ENCODE data around the gene CNKSR1.

CNKSR1 gene

DNA sequence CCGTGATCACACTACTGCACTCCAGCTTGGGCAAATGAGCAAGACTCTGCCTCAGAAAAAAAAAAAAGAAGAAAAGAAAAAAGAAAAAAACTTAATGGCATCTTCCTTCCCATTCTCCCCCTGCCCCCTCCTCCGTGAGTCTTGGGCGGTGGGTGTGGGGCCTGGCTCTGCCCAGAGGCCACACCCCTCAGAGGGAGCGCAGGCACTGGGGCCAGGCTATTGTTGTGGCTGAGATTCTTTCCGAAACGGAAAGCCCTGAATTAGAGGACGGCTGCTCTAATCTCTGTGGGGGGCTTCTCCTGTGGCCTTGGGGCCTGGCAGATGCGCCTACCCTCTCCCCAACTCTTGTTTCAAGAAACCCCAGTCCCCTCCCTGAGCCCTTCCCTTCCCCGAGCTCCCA lies 22.5 kb upstream of the CNKSR1 start:
- no peak overlapping the region for H3K4me3 ChIP-seq (ENCODE audit: low read depth, low read length)
- TF ChIP-seq, protein P1, sequence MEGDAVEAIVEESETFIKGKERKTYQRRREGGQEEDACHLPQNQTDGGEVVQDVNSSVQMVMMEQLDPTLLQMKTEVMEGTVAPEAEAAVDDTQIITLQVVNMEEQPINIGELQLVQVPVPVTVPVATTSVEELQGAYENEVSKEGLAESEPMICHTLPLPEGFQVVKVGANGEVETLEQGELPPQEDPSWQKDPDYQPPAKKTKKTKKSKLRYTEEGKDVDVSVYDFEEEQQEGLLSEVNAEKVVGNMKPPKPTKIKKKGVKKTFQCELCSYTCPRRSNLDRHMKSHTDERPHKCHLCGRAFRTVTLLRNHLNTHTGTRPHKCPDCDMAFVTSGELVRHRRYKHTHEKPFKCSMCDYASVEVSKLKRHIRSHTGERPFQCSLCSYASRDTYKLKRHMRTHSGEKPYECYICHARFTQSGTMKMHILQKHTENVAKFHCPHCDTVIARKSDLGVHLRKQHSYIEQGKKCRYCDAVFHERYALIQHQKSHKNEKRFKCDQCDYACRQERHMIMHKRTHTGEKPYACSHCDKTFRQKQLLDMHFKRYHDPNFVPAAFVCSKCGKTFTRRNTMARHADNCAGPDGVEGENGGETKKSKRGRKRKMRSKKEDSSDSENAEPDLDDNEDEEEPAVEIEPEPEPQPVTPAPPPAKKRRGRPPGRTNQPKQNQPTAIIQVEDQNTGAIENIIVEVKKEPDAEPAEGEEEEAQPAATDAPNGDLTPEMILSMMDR (IDR thresholded peaks at IDR 0.05; ENCODE audit: insufficient read depth, low read depth, low read length, missing control alignments), result no peak
- no peak for DNase-seq (ENCODE audit: low read depth)

DNA sequence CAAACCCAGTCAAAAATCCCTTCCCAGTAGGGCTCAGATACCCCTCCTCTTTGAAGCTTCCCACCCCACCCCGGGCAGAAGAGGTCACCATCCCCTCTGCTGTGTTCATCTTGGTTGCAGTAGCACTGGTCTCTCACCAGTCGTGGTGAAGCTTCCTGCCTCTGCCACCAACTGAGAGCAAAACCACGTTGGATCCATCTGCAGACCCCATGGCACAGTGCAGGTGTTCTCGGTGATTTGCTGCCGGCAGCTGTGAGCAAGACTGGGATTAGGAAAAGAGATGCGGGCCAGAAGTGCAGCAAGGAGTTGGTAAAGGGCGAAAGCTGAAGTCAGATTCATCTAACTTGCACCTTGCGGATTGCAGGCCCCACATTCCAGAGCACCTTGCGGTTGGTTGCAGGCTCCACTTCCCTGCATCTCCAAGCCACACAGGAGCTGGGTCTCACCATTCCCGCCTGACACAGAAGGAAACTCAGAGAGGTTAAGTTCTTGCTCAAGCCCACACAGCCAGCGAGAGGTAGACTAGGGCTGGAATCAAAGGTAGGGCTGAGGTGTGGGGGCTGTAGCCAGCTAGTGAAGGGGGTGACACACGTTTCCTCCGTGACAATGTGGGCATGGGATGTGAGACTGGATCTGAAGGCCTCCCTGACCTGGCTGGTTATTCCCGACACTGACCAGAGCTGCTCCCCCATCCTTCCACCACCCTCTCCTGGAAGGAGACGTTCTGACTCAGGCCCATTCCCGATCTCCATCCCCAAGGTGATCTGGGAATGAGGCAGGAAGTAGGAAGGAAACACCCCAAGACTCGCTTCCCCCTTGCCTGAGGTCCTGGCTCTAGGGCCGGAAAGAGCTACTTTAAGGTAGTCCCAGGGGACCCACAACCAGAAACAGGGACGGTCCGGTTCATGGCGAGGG lies 21.7 kb upstream of the CNKSR1 start:
- H3K4me3 ChIP-seq (ENCODE audit: low read depth, low read length), result no peak overlapping the region
- DNase-seq (ENCODE audit: low read depth), result no peak
- TF ChIP-seq, protein P1 (IDR thresholded peaks at IDR 0.05; ENCODE audit: insufficient read depth, low read depth, low read length, missing control alignments), result no peak

DNA sequence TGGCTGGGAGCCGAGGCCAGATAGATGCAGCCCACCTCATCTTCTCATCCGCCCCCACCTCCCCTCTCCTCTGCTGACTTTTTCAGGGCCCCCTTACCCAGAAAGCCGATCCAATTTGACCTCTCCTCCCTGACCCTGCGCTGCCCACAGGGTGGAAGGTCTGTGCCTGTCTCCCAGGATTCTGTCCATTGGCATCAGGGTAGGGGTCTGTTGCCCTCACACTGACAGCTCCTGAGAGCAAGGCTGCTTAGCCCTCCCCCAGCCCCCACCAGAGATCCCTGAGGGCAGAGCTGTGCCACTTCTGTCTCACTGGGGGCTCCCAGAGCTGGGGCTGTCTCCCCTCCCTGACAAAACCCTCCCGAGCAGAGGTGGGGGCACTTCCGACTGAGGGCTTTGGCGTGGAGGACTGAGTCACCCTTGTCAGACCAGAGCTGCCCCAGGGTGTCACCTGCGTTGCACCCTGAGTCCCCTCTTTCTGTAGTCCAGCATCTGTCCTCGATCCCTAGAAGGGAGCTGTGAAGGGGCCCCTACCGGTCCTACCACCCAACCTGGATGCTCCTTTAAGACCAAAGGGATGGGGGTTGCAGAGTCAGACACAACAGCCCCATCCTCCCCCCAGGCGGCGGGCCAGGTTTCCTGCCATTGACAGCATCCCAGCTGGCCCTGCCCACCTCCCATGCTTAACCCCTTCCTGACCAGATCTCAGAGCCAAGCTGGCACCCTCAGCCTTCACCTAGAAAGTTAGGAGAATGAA lies 20.8 kb upstream of the CNKSR1 start:
- H3K4me3 ChIP-seq (ENCODE audit: low read depth, low read length), result no peak overlapping the region
- no peak for DNase-seq (ENCODE audit: low read depth)
- TF ChIP-seq, protein P1 (IDR thresholded peaks at IDR 0.05; ENCODE audit: insufficient read depth, low read depth, low read length, missing control alignments), result no peak

DNA sequence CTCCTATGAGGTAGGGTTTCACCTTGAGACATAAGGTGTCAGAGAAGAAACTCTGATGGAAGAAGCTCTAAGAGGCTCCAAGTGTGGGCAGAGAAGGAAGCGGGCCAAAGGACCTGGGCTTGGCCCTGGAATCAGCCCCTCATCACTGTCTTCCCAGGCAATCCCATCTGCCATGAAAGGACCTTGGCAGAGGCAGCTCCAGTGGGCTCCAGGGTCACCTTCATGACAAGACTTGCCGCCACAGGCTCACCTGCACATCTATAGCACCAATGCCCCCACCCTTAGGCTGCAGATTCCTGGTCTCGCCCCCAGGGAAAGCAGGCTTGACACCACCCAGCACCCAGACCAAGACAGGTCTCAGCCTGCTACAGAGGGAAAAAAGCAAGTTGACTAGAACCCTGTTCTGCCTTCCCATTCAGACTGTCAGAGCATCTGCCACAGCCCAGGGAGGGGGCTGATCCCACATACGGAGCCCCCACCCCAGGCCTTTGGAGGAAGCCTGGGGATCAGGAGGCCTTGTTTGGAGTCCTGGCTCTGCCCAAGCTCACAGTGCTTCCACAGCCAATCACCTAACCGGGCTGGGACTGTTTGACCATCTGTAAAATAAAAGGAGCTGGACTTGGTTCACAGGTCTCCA lies 18.9 kb upstream of the CNKSR1 start:
- TF ChIP-seq, protein P1 (IDR thresholded peaks at IDR 0.05; ENCODE audit: insufficient read depth, low read depth, low read length, missing control alignments), result no peak
- DNase-seq (ENCODE audit: low read depth), result no peak
- no peak overlapping the region for H3K4me3 ChIP-seq (ENCODE audit: low read depth, low read length)

DNA sequence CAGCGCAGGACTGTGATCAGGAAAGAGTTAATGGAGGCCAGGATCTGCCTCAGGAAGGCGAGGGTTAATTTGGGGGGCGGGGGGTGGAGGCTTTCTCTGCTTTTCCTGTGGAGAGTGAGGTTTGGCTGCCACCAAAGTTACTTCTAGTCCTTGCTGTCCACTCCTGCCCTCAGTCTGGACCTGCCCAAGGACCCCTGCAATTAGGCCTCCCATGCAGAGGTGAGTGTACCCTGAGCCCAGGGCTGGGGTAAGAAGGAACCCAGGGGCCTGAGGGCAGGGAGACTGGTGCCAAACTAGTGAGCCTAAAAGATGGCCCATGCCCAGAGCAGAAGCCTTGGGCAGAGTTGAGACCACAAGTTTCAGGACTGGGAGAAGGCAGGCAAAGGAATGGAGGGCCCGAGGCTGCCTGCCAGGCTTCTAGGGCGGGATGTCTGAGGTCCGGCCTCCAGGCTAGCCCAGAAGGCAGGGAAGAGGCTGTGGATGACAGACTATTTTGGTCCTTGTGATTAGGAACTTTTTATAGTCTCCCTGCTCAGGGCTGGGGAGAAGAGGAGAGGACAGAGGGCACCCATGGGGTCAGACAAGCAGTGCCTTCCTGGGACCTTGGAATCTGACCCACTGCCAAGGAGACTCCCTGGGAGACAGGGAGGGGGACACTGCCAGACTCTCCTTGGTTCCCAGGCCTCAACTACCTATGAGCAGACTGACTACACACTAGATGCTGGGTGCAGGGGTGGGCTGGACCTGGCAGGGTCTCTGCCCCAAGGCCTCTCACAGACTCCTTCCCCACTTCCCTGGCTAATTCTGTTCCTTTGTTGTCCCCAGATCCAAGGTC lies 18.2 kb upstream of the CNKSR1 start, which contains the start of gene FAM110D:
Gene FAM110D, plus strand, starts transcription at position 172 of the 835 bp plus-strand sequence. CDS start 2,213 bp downstream, outside the sequence.
- TF ChIP-seq, protein P1 (IDR thresholded peaks at IDR 0.05; ENCODE audit: insufficient read depth, low read depth, low read length, missing control alignments), result no peak
- no peak within 1 kb of the TSS for H3K4me3 ChIP-seq (ENCODE audit: low read depth, low read length)
- DNase-seq (ENCODE audit: low read depth), result no peak

DNA sequence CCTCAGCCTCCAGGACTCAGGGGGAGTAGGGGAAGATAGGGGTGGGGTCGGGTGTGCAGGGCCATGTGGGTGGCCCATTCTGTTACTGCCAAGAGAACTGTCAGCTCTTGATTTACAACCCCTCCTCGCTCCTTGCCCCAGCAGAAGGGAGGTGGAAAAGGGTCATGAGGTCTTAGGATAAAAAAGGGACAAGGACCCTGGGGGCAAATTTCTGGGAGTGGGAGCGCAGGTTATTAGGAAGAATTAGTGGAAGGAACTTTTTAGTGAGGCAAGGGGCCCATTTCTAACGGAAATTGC lies 17.6 kb upstream of the CNKSR1 start:
- TF ChIP-seq, protein P1 (IDR thresholded peaks at IDR 0.05; ENCODE audit: insufficient read depth, low read depth, low read length, missing control alignments), result no peak
- no peak for DNase-seq (ENCODE audit: low read depth)
- no peak overlapping the region for H3K4me3 ChIP-seq (ENCODE audit: low read depth, low read length)
